ENCODE data around the gene ACOT7. TPM values are rescaled to one million over a fixed set of nuclear protein-coding genes. Genes with fewer than 3 reads are reported as not detected.

Gene ACOT7
- total RNA-seq, 4 donors from 2014 or later: 21.1 to 27.7 (median 24.6) TPM

- intact Hi-C loops (cut with DNase I; ENCODE audit: low total_unique reads): no loop called here
These were observed 138.9 kb downstream of the ACOT7 start for GRCh38 chr1:6254691-6255090.

DNA sequence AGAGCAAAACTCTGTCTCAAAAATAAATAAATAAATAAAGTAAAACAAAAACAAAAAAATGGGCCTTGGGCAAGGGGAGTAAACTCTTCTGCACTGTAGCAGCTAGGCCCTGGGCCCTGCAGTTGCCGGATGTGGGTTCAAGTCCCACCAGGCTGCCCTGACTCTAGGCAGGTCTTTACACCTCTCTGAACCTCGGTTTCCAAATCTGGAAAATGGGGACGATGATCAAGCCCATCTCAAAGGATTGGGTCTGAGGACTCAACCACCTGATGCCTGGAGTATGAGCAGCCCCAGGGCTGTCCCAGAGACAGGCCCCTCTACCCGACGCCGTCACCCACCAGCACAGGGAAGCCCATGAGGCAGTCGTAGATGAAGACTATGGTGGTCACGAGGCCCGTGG lies 140.2 kb downstream of the ACOT7 start:
- no peak for DNase-seq (ENCODE audit: low spot score in 2 of 2)
- intact Hi-C loops (cut with DNase I; ENCODE audit: low total_unique reads): no loop called here
- TF ChIP-seq POLR2A (IDR thresholded peaks at IDR 0.05): no peak
- no peak for TF ChIP-seq CTCF (IDR thresholded peaks at IDR 0.05)
- WGBS, 2 donors: 88 to 92% methylated on average over 7 to 8 of the region's 9 CpGs
- no peak overlapping the region for H3K4me3 ChIP-seq (ENCODE audit: low read depth, poor library complexity, severe bottlenecking)

More at GRCh38 chr1:6254691-6255090, 138.9 kb downstream of the ACOT7 start:
- DNase-seq (ENCODE audit: low spot score in 2 of 2): no peak
- no peak for TF ChIP-seq POLR2A (IDR thresholded peaks at IDR 0.05)
- TF ChIP-seq CTCF (IDR thresholded peaks at IDR 0.05): no peak
- no peak overlapping the region for H3K4me3 ChIP-seq (ENCODE audit: low read depth, poor library complexity, severe bottlenecking)
- WGBS, 2 donors: 89 to 90% methylated on average over 13 to 16 of the region's 16 CpGs

DNA sequence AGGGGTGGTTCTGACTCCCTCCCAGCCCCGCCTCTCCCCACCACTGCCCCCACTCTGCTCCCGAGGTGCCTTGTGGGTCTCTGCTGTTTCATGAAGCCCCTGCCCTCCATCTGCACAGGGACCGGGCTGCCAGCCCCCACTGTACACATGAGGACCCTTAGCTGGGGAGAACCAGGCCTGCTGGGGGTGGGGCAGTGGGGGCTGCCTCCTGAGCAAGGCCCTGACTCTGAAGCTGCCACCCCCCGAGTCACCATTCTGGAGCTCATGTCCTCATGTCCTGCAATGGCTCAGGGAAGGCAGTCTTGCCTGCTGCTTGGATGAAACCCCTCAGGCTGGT lies 141.2 kb downstream of the ACOT7 start:
- no peak overlapping the region for H3K4me3 ChIP-seq (ENCODE audit: low read depth, poor library complexity, severe bottlenecking)
- DNase-seq (ENCODE audit: low spot score in 2 of 2): no peak
- TF ChIP-seq CTCF (IDR thresholded peaks at IDR 0.05) (no peak), POLR2A (IDR thresholded peaks at IDR 0.05) (no peak)
- 82 to 84% methylated on average over 4 of the region's 4 CpGs for WGBS, 2 donors
- intact Hi-C loops (cut with DNase I; ENCODE audit: low total_unique reads): no loop called here

GRCh38 chr1:6251681-6252373 lies 141.7 kb downstream of the ACOT7 start:
- no peak for DNase-seq (ENCODE audit: low spot score in 2 of 2)
- intact Hi-C loops (cut with DNase I; ENCODE audit: low total_unique reads): no loop called here
- H3K4me3 ChIP-seq (ENCODE audit: low read depth, poor library complexity, severe bottlenecking): no peak overlapping the region
- 77 to 84% methylated on average over 14 to 15 of the region's 15 CpGs for WGBS, 2 donors
- TF ChIP-seq CTCF (IDR thresholded peaks at IDR 0.05) (no peak), POLR2A (IDR thresholded peaks at IDR 0.05) (no peak)

GRCh38 chr1:6251233-6251632 lies 142.3 kb downstream of the ACOT7 start:
- DNase-seq (ENCODE audit: low spot score in 2 of 2): no peak
- 87 to 88% methylated on average over 19 of the region's 19 CpGs for WGBS, 2 donors
- TF ChIP-seq POLR2A (IDR thresholded peaks at IDR 0.05) (no peak), CTCF (IDR thresholded peaks at IDR 0.05) (no peak)
- no peak overlapping the region for H3K4me3 ChIP-seq (ENCODE audit: low read depth, poor library complexity, severe bottlenecking)
- intact Hi-C loops (cut with DNase I; ENCODE audit: low total_unique reads): no loop called here

Measured in lower leg skin (tissue), 4 donors.